ENCODE results near the gene BRINP3. TPM values are rescaled to one million over a fixed set of nuclear protein-coding genes. Genes with fewer than 3 reads are reported as not detected.

BRINP3 gene
- total RNA-seq, 1 donor from 2014 or later: 2.2 TPM

GRCh38 chr1:190049314-190049713 lies 428.4 kb downstream of the BRINP3 start:
- no peak for TF ChIP-seq CTCF (IDR thresholded peaks at IDR 0.05; ENCODE audit: unreplicated experiment)
- Mint-ChIP-seq H3K27me3 (ENCODE audit: unreplicated experiment) (no peaks in the 10 kb centered on the region), H3K9me3 (ENCODE audit: unreplicated experiment) (no peaks in the 10 kb centered on the region), H3K4me3 (ENCODE audit: unreplicated experiment) (no peak overlapping the region), H3K4me1 (ENCODE audit: unreplicated experiment) (no peaks in the 10 kb centered on the region), H3K27ac (ENCODE audit: unreplicated experiment) (no peak overlapping the region), H3K36me3 (ENCODE audit: low read depth, unreplicated experiment) (no peaks in the 10 kb centered on the region)
- DNase-seq (ENCODE audit: low spot score): no peak
